ENCODE results near the gene DAP. TPM values are rescaled to one million over a fixed set of nuclear protein-coding genes. Genes with fewer than 3 reads are reported as not detected.

DAP gene
- total and polyA plus RNA-seq, 2 of the 13 experiments (the other 11 are each of a cell fraction or from before 2014, with no cell fraction given) = 22.0 to 57.5 TPM

- 0 out of 2 replicates have a peak, but pooled peaks have one; percentile 2 for TF ChIP-seq LBX2 (CRISPR knock-in tag; IDR thresholded peaks at IDR 0.05; ENCODE audit: borderline replicate concordance)
- no peak for TF ChIP-seq SMAD1 (CRISPR knock-in tag; IDR thresholded peaks at IDR 0.05; ENCODE audit: borderline replicate concordance, low read depth)
- TF ChIP-seq, protein P1, sequence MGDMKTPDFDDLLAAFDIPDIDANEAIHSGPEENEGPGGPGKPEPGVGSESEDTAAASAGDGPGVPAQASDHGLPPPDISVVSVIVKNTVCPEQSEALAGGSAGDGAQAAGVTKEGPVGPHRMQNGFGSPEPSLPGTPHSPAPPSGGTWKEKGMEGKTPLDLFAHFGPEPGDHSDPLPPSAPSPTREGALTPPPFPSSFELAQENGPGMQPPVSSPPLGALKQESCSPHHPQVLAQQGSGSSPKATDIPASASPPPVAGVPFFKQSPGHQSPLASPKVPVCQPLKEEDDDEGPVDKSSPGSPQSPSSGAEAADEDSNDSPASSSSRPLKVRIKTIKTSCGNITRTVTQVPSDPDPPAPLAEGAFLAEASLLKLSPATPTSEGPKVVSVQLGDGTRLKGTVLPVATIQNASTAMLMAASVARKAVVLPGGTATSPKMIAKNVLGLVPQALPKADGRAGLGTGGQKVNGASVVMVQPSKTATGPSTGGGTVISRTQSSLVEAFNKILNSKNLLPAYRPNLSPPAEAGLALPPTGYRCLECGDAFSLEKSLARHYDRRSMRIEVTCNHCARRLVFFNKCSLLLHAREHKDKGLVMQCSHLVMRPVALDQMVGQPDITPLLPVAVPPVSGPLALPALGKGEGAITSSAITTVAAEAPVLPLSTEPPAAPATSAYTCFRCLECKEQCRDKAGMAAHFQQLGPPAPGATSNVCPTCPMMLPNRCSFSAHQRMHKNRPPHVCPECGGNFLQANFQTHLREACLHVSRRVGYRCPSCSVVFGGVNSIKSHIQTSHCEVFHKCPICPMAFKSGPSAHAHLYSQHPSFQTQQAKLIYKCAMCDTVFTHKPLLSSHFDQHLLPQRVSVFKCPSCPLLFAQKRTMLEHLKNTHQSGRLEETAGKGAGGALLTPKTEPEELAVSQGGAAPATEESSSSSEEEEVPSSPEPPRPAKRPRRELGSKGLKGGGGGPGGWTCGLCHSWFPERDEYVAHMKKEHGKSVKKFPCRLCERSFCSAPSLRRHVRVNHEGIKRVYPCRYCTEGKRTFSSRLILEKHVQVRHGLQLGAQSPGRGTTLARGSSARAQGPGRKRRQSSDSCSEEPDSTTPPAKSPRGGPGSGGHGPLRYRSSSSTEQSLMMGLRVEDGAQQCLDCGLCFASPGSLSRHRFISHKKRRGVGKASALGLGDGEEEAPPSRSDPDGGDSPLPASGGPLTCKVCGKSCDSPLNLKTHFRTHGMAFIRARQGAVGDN (CRISPR knock-in tag; IDR thresholded peaks at IDR 0.05) = peak; percentile 53
- peak; percentile 96 for TF ChIP-seq ZSCAN25 (CRISPR knock-in tag; IDR thresholded peaks at IDR 0.05)
- peak; percentile 27; the same call in 1 of the 2 replicates for TF ChIP-seq THAP11 (CRISPR knock-in tag; IDR thresholded peaks at IDR 0.05)
- 0 out of 2 replicates have a peak, but pooled peaks have one; percentile 16 for TF ChIP-seq MED1 (CRISPR knock-in tag; IDR thresholded peaks at IDR 0.05)
- TF ChIP-seq ZNF280B (CRISPR knock-in tag; IDR thresholded peaks at IDR 0.05; ENCODE audit: borderline replicate concordance) = 0 out of 2 replicates have a peak, but pooled peaks have one; percentile 24
- no peak for TF ChIP-seq HOXA9 (CRISPR knock-in tag; IDR thresholded peaks at IDR 0.05; ENCODE audit: borderline replicate concordance)
- TF ChIP-seq HMGXB3 (CRISPR knock-in tag; IDR thresholded peaks at IDR 0.05; ENCODE audit: borderline replicate concordance) = no peak
- TF ChIP-seq ZNF772 (CRISPR knock-in tag; IDR thresholded peaks at IDR 0.05) = 0 out of 2 replicates have a peak, but pooled peaks have one; percentile 31
- TF ChIP-seq RBFOX2 (IDR thresholded peaks at IDR 0.05; ENCODE audit: low read depth, low read length) = peak; percentile 28; the same call in 1 of the 2 replicates
- TF ChIP-seq, protein P2, sequence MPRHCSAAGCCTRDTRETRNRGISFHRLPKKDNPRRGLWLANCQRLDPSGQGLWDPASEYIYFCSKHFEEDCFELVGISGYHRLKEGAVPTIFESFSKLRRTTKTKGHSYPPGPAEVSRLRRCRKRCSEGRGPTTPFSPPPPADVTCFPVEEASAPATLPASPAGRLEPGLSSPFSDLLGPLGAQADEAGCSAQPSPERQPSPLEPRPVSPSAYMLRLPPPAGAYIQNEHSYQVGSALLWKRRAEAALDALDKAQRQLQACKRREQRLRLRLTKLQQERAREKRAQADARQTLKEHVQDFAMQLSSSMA (CRISPR knock-in tag; IDR thresholded peaks at IDR 0.05) = 0 out of 2 replicates have a peak, but pooled peaks have one; percentile 29
- TF ChIP-seq ZNF776 (CRISPR knock-in tag; IDR thresholded peaks at IDR 0.05) = peak; percentile 69; the same call in 1 of the 2 replicates
- no peak for TF ChIP-seq ZNF678 (CRISPR knock-in tag; IDR thresholded peaks at IDR 0.05)
- TF ChIP-seq ZFX (CRISPR knock-in tag; IDR thresholded peaks at IDR 0.05; ENCODE audit: low read depth) = peak; percentile 52
- no peak for TF ChIP-seq ZNF580 (CRISPR knock-in tag; IDR thresholded peaks at IDR 0.05; ENCODE audit: borderline replicate concordance, low read depth)
Measured at GRCh38 chr5:10761185-10761932, at the start of gene DAP (continued).

Measured in HepG2 (cell line).